SK-N-SH (cell line): Measurements from ENCODE around the gene POLD2.

ENCODE experiments used
- CTCF ChIP-seq: fragments of 200-600 bp; sonication (generic); IDR thresholded peaks from 2 replicates; pipeline ENCODE4 v1.6.1; 2017; ENCODE audit warnings: antibody characterized with exemption, mild to moderate bottlenecking, moderate library complexity
- EP300 ChIP-seq, 2 experiments: IDR thresholded peaks; 2 replicates each; pipeline versions ENCODE4 v1.4.0 to v1.6.1; 2012; ENCODE audit warnings: borderline replicate concordance in 1 of 2, low read depth in 1 of 2, low read length in 1 of 2
- IRF3 ChIP-seq: fragments of 150-350 bp; IDR thresholded peaks from 2 replicates; pipeline ENCODE4 v1.6.1; 2016; ENCODE audit warnings: mild to moderate bottlenecking, low read depth, low read length
- MXI1 ChIP-seq: IDR thresholded peaks from 2 replicates; pipeline ENCODE4 v1.6.1; 2012; ENCODE audit warnings: mild to moderate bottlenecking, low read depth, low read length, improper control_type of control experiment
- NRF1 ChIP-seq: IDR thresholded peaks from 2 replicates; pipeline ENCODE4 v1.6.1; 2012; ENCODE audit warnings: low read depth, mild to moderate bottlenecking, low read length
- PBX3 ChIP-seq: IDR thresholded peaks from 2 replicates; pipeline ENCODE4; 2012
- POLR2AphosphoS5 ChIP-seq: IDR thresholded peaks from 2 replicates; pipeline ENCODE4 v1.6.1; 2012; ENCODE audit warnings: low read depth, low read length
- RAD21 ChIP-seq: IDR thresholded peaks from 2 replicates; pipeline ENCODE4 v1.6.1; 2012; ENCODE audit warnings: mild to moderate bottlenecking, low read length
- RCOR1 ChIP-seq: fragments of 150-350 bp; IDR thresholded peaks from 2 replicates; pipeline ENCODE4 v1.6.1; 2017; ENCODE audit warnings: antibody characterized with exemption, low read length
- REST ChIP-seq: IDR thresholded peaks from 2 replicates; pipeline ENCODE4 v1.6.1; 2012; ENCODE audit warnings: mild to moderate bottlenecking, low read depth, low read length, moderate library complexity
- SIN3A ChIP-seq: IDR thresholded peaks from 2 replicates; pipeline ENCODE4 v1.6.1; 2012; ENCODE audit warnings: low read depth, mild to moderate bottlenecking, low read length, moderate library complexity, borderline replicate concordance
- USF1 ChIP-seq: IDR thresholded peaks from 2 replicates; pipeline ENCODE4 v1.4.0; 2012; ENCODE audit warnings: low read depth, borderline replicate concordance
- YY1 ChIP-seq: IDR thresholded peaks from 2 replicates; pipeline ENCODE4 v1.4.0; 2012; ENCODE audit warnings: low read depth, mild to moderate bottlenecking

- TF ChIP-seq CTCF (no peak), POLR2AphosphoS5 (no peak), USF1 (no peak), RCOR1 (no peak), PBX3 (no peak), REST (no peak), SIN3A (no peak), RAD21 (no peak), YY1 (no peak), IRF3 (no peak), NRF1 (no peak), MXI1 (no peak), EP300 (IDR thresholded peaks at IDR 0.05; ENCODE audit: borderline replicate concordance in 1 of 2, low read depth in 1 of 2, low read length in 1 of 2) (no peak)
Measured at GRCh38 chr7:44073664-44074348, 49.5 kb downstream of the POLD2 start.
